Amniotic stem cell (primary cell): ENCODE results near the gene CTNNA3.

ENCODE experiments used
- DNase-seq: peaks from one replicate; lab custom pipeline; 2025; lab: John Stamatoyannopoulos, UW

CTNNA3 gene

GRCh38 chr10:66811211-66811610 lies 884.8 kb downstream of the CTNNA3 start:
- DNase-seq = no peak

GRCh38 chr10:66809402-66809801 lies 886.6 kb downstream of the CTNNA3 start:
- no peak for DNase-seq

DNA sequence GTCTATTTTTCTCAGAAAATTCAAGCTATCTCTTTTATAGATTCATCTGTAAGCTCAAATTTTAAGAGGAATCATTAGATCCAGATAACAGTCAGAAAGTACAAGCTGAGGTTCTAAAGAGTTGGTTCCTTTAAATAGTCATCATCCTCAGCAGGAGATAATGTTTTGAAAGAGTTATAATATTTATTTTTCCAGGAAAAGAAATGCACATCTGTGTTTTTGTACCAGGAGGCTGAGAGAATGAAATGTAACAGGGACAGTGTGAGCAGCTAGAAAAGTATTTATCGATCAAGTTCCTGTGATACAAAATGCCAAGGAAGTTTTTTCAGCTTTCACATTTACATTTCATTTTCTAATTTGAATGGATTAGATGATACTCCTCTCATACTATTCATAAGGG lies 890.4 kb downstream of the CTNNA3 start:
- no peak for DNase-seq

GRCh38 chr10:66804962-66805361 lies 891.0 kb downstream of the CTNNA3 start:
- no peak for DNase-seq

GRCh38 chr10:66803174-66803573 lies 892.8 kb downstream of the CTNNA3 start:
- DNase-seq = no peak

- no peak for DNase-seq
Observed at GRCh38 chr10:66799474-66799873, 896.5 kb downstream of the CTNNA3 start.

DNA sequence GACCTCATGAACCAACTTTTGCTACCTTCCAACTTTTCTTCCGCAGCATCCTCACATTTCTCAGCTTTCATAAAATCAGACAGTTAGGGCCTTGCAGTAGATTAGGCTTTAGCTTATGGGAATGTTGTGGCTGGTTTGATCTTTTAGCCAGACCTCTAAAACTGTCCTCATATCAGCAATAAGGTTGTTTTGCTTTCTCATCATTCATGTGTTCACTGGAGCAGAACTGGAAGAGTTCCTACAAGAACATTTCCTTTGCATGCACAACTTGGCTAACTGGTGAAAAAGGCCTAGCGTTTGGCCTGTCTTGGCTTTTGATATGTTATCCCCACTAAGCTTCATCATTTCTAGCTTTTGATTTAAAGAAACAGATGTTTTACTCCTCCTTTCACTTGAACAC lies 900.1 kb downstream of the CTNNA3 start:
- DNase-seq = no peak

- DNase-seq = no peak
Observed at GRCh38 chr10:66792441-66792840, 903.6 kb downstream of the CTNNA3 start.

DNA sequence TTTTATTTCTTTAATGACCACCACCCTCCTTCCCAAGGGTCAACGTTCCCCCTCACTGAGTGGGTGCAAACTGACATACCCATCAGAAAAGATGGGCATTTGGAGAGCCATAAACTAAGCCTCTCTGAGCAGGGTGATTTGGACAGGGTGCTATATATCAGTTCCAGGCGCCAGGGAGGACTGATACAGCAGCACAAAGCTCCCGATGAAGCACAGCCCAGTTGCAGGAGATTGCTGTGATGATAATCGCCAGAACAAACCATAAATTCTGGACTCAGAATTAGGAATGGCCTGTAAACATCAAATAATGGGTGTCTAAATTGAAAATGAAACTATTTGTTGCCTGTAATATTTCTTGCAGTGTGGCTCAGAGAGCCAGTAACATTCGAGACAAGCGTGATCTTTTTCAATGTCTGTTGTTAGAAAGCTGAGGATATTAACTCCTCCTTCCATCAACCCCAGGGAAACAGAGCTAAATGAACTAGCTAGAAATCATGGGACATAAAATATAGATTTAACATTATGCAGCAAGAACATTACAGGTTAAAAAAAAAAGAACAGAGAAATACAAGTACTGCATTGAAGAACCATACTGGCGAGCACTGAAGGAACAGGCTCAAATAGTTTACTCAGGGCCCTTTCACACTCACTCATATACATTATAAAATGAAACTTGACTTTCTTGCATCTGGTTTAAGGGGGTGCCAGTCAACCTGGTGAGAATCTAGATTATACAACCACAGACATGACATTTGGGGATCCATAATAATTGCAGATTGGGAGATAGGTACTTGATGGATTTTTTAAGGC lies 907.6 kb downstream of the CTNNA3 start:
- DNase-seq = no peak

DNA sequence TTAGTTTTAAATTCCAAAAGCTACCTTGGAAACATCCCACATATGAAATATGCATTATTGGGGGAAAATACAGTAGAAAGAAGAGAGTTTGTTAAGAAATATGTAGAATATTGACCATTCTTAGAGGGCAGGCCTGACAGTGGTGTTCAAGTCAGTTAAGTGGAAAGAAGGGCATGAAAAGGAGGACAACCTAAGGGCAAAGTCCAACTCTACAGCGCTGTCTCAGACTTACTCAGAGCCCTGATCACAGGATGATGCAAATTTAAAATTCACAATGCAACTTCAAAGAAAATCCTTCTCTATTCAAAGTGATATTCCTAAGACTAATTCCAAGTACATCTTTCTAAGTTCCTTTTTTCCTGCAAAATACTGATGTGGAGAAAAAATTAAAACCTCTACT lies 909.3 kb downstream of the CTNNA3 start:
- DNase-seq = no peak

GRCh38 chr10:66784770-66785169 lies 911.2 kb downstream of the CTNNA3 start:
- DNase-seq = no peak

- DNase-seq = peak; percentile 10
Observed at GRCh38 chr10:66783316-66783715, 912.7 kb downstream of the CTNNA3 start.

GRCh38 chr10:66782776-66783175 lies 913.2 kb downstream of the CTNNA3 start:
- DNase-seq = no peak

GRCh38 chr10:66782144-66782543 lies 913.9 kb downstream of the CTNNA3 start:
- no peak for DNase-seq

GRCh38 chr10:66780796-66781195 lies 915.2 kb downstream of the CTNNA3 start:
- DNase-seq = no peak

DNA sequence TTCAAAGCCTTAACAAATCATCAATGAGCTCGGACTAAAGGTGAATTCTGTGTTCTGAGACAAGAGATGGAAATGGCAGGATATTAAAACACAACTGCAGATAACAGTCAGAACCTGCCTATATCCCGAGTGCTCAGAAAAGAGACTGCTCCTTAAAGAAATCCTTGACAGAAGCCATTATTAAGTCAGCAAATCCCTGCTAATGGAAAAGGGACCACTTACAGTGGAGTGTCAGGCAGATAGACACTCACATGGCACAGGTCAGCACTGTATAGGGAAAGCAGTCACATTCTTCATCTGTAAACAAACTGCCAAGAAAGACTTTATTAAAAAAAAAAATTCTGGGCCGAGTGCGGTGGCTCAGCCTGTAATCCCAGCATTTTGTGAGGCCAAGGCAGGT lies 917.6 kb downstream of the CTNNA3 start:
- no peak for DNase-seq

DNA sequence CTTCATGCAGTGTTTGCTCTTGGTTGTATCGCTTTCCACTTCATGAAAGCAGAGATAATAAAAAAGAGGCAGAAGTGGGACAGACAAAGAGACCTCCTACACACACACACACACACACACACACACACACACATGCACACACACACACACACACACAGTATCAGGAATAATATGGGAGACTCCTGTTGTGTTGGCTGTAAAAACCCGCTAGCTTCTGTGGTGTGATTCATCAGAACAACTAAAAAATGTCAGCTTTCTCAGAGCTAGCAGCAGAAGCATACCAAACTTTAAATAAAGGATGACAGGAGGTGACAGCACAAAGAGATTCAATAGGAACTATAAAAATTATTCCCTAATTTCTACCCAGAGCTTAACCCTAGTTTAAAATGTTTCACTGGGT lies 918.3 kb downstream of the CTNNA3 start:
- no peak for DNase-seq

GRCh38 chr10:66773472-66773817 lies 922.5 kb downstream of the CTNNA3 start:
- no peak for DNase-seq

DNA sequence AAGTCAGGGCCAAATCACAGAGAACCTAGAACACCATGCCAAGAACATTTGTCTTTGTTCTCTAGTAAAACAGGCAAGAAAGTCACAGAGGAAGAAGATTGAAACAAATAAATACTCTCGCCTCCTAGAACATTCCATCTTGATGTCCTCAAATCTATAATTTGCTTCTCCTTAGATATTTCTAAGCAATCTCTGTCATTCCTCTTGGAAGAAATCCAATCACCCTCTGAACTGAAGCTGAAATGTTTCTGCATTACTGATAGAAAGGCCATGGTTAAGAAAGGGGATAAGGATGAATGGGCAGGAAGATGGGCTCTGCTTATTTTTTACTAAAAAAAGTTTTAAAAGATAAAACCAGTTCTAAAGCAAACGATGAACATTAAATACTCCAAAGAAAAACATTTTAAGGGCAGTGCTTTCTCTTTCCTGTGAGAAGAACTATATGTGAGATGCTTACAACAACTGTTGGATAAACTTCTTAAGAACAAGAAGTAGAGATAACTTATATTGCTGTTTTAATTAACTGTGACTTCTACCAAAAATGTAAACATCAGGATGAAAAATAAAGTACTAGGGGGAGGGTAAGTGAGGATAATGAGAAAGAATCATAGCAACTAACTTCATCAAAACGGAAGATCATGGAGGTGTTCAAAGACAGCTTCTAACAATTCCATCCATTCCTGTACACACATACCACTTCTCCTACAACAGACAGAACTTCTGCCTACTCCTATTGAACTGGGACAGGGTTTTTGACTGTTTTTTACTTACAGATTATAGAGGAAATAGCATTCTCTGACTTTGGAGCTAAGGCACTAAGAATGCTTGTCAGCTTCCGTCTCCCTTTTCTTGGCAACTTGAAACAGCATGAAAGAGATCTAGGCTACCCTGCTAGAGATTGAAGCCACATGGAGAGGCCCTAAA lies 923.2 kb downstream of the CTNNA3 start:
- DNase-seq = no peak

DNA sequence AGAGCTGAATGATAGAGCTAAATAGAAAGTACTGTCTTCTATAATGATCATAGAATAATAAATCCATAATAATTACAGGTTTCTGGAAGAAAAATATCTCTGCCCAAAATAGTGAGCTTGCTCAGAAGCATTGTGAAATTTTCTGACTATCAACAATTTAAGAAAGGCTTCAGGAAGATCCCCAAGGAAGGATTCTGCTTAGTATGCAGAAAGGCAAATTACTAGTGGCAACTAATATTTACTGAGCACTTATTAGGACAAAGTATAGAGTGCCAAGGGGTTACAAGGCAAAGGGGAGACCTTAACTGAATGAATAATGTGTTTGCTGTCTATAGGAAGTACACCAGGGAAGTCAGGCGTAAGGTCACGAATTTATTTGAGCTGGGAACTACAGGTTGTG lies 928.3 kb downstream of the CTNNA3 start:
- DNase-seq = no peak

GRCh38 chr10:66762218-66762729 lies 933.7 kb downstream of the CTNNA3 start:
- no peak for DNase-seq

GRCh38 chr10:66760941-66761340 lies 935.1 kb downstream of the CTNNA3 start:
- DNase-seq = no peak

GRCh38 chr10:66755474-66755873 lies 940.5 kb downstream of the CTNNA3 start:
- no peak for DNase-seq
